VCaP (cell line): ENCODE results near the gene SLC6A11.

Experiments
- H3K27ac ChIP-seq: fragments of 450-650 bp; 2 replicates; pipeline ENCODE4 v1.5.1; 2017
- TF ChIP-seq, protein P1 (sequence below): fragments of 450-650 bp; conservative IDR thresholded peaks from 2 replicates; pipeline ENCODE4 v1.5.1; 2017; ENCODE audit warnings: mild to moderate bottlenecking, moderate library complexity

SLC6A11 gene

DNA sequence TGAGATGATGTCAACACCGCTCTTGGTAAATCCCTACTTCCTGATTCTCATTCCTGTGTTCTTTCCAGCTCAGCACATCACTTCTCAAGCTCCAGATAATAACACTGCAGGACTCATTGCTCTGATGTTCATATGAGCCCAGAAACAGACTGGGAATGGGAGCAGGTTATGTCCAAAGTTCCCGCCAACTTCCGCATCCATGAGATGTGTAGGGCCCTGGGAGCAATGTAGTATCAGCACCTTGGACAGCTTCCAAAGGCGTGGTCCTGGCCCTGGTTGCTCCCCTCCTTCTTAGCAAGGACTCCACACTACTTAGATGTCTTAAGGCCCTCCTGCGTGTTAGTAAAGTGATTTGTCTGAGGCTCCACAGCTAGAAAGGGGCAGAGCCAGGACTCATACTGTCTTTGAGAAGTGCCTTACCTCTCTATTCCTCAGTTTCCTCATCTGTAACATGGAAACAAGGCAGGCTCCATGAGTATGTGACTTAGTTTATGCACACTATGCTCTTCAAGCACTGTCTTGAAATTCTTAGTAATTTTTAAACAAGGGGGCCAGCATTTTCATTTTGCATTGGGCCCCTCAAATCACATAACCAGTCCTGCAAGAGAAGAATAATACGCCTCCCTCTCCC is 148.6 kb downstream of the SLC6A11 start:
- TF ChIP-seq, protein P1, sequence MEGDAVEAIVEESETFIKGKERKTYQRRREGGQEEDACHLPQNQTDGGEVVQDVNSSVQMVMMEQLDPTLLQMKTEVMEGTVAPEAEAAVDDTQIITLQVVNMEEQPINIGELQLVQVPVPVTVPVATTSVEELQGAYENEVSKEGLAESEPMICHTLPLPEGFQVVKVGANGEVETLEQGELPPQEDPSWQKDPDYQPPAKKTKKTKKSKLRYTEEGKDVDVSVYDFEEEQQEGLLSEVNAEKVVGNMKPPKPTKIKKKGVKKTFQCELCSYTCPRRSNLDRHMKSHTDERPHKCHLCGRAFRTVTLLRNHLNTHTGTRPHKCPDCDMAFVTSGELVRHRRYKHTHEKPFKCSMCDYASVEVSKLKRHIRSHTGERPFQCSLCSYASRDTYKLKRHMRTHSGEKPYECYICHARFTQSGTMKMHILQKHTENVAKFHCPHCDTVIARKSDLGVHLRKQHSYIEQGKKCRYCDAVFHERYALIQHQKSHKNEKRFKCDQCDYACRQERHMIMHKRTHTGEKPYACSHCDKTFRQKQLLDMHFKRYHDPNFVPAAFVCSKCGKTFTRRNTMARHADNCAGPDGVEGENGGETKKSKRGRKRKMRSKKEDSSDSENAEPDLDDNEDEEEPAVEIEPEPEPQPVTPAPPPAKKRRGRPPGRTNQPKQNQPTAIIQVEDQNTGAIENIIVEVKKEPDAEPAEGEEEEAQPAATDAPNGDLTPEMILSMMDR, result no peak
- H3K27ac ChIP-seq, result no peak overlapping the region

DNA sequence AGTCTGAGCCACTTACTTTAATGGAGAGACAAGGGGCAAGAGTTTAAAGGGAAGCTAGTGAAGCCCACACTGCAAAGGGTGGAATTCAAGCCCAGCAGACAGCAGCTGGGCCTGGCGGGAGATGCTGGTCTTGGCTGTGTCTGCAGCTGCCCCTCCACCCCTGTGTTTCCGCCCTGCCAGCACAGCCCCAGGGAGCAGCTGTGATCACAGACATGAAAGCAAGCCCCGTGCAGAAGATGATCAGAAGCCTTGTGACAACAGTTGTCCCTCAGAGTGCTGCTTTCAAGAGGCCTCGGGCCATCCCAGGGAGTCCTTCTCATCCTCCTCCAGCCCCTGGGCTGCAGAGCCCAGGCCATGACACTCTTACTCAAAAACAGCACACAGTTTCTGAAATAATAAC is 152.4 kb downstream of the SLC6A11 start:
- H3K27ac ChIP-seq, result no peak overlapping the region
- TF ChIP-seq, protein P1, result no peak

DNA sequence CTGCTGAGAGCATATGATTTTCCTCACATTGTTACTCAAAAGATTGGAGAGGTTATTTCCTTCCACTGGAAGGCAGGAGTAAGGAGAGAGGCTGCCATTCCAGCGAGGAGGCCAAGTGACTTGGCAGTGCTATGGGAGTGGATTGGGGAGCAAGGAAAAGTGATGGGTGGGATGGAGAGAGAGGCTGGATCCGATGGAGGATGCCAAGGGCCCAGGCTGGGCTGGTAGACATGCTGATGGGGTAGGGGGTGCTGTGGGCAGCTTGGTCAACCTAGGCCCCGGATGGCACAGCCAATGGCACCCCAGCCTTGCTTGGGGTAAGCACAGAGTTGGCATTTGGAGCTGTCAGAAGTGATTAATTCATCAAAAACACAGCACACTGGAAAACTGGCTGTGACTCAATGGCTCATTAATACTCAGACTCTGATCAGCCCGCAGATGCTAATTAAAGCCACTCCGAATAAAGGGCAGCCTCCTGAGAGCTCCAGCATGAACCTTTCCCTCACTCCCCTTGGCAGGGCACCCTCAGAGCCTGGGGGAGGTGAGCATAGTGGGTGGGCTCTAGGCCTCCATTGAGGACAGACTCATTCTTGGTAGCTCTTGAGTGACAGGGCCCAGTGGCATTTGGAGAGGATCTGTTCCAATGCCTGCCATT is 154.4 kb downstream of the SLC6A11 start:
- TF ChIP-seq, protein P1, result no peak
- no peak overlapping the region for H3K27ac ChIP-seq

DNA sequence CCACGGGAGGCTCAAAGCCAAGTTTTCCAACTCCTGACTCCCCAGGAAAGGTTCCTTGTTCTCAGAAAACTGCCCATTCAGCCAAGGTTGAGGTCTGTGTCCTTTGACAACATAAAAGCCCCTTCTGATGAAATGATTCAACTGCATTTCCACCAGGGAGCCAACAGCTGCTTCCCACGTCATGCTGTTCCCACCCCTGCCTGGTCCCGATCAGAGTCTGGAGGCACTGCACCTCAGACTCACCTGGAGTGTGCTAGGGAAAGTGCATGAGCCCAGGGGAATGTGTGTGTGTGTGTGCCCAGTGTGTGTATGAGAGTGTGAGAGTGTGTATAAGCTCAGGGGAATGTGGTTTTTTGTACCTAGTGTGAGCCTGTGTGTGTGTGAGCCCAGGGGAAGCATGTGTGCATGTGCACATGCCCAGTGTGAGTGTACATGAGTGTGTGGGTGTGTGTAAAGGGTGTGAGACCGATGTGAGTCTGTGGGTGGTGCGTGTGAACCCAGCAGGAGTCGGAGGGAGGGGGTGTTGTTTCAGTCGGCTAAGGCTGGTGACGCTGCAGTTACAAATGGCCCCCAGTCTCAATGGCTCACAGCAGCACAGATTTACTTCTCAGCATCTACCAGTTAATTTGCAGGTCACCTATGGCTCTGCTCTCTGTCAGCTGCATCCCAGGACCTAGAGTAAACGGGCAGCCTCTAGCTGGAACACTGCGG is 156.2 kb downstream of the SLC6A11 start:
- TF ChIP-seq, protein P1, result no peak
- no peak overlapping the region for H3K27ac ChIP-seq

DNA sequence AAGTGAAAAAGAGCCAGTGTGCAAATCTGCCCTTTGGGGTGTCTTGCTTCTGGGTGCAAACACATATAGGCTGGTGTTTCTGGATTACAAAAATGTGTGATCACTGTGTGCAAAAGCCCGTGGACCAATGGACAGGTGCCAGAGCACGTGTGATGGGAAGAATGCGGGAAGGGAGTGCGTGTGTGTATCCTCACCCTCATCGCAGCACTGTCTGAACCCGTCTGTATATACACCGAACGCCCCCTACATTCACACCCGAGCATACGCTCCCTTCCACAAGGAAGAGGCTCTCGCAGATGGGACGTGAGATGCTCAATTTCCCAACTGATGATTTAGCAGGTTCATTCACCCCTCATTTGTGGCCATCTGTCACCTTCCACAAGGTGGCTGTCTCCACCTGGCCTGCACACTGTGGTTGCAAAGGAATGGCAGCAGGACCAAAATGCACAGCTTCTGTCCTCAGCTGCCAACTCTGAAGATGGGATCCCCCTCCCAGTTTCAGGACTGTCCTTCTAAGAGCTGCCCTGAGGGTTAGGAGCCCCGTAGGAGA is 157.1 kb downstream of the SLC6A11 start:
- H3K27ac ChIP-seq, result no peak overlapping the region
- TF ChIP-seq, protein P1, result peak; percentile 25

DNA sequence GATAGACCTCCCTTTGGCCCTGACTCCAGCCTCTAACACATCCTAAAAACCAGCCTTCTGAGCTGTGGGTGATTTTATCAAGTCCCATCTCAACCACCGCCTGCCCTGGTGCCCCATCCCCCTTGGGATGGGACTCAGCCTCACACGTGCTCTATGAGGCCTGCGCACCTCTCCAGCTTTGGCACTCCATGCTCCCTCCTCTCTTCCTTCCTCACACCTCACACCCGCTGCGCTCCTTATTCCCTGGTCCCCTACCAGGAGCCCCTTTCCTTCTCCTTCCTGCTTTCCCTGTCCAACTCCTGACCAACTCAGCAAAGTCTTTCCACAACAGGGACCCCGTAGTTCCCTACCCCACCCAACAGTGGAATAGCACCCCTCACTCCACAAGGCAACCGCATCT is 158.1 kb downstream of the SLC6A11 start:
- no peak overlapping the region for H3K27ac ChIP-seq
- TF ChIP-seq, protein P1, result no peak

DNA sequence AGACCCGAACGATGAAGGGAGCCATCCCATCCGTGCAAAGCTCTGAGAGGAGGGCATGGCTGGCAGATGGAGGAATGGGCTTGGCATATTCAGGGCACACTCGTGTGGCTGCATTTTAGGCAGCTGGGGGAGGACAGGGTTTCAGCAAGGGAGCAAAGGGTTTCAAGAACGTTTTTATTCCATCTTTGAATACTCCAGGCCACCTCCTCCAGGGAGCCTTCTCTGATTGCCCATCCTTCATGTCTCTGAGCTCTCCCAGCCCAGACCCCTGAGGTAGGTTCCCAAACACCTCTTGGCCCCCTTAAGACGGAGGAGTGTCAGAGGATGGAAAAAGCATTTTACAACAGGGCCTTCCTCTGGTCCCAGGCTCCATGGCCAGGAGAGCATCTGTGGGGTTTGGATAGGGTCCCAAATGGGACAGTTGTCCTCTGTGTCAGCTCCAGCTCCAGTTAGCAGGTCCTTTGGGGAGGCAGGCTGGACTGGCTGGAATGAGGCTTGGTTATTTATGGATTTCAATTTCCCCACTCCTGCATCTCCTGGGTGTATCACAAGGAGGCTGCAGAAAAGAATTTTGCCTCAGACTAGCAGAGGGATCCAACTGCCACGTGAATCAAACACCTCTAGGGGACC is 158.8 kb downstream of the SLC6A11 start:
- H3K27ac ChIP-seq, result no peak overlapping the region
- TF ChIP-seq, protein P1, result no peak
